IMR-90 (cell line): ENCODE results near the gene ALKBH3. TPM values are rescaled to one million over a fixed set of nuclear protein-coding genes. Genes with fewer than 3 reads are reported as not detected.

Experiments
- ATAC-seq: fragments of 200-7000 bp; cut with Tn5 transposase; 2 replicates; pipeline ENCODE4 v1.9.1; 2020; ENCODE audit warnings: low read depth, mild to moderate bottlenecking, moderate library complexity
- BruUV-seq: library from RNA; stranded (reverse); fragments of 400-500 nt; replicated peaks from 2 replicates; lab custom pipeline; 2021; lab: Mats Ljungman, UMichigan
- CTCF ChIA-PET: fragments of 300-600 bp; formaldehyde crosslinking; extraction: SDS; loops from one replicate; lab custom pipeline; 2021; ENCODE audit warnings: antibody characterized with exemption; lab: Yijun Ruan, JAX
- POLR2A ChIA-PET: fragments of 300-600 bp; sonication (Branson Sonifier 250); formaldehyde crosslinking; loops from one replicate; lab custom pipeline; 2022; ENCODE audit warnings: antibody characterized with exemption; ENCODE audit not compliant: unreplicated experiment; lab: Charles Lee
- DNase-seq: peaks from one replicate; pipeline ENCODE4 v3.0.0; 2013
- H2AFZ ChIP-seq: replicated peaks from 2 replicates; pipeline ENCODE3; 2013; ENCODE audit warnings: low read length, mild to moderate bottlenecking; ENCODE audit not compliant: poor library complexity
- H2AK5ac ChIP-seq: 2 replicates; pipeline ENCODE4 v1.6.1; 2013; ENCODE audit warnings: low read depth, low read length, inconsistent platforms
- H2AK9ac ChIP-seq: replicated peaks from 2 replicates; pipeline ENCODE3; 2013; ENCODE audit warnings: mild to moderate bottlenecking, low read depth, low read length, moderate library complexity; ENCODE audit not compliant: poor library complexity
- H2BK120ac ChIP-seq: 2 replicates; pipeline ENCODE4 v1.6.1; 2013; ENCODE audit warnings: low read depth, low read length, inconsistent platforms
- H2BK15ac ChIP-seq: 3 replicates; pipeline ENCODE4 v1.6.1; 2013; ENCODE audit warnings: low read depth, low read length, inconsistent platforms
- H2BK20ac ChIP-seq: 2 replicates; pipeline ENCODE4 v1.6.1; 2013; ENCODE audit warnings: low read depth, mild to moderate bottlenecking, inconsistent platforms, low read length, moderate library complexity
- H2BK5ac ChIP-seq: 2 replicates; pipeline ENCODE4 v1.6.1; 2013; ENCODE audit warnings: mild to moderate bottlenecking, low read depth, low read length, inconsistent platforms; ENCODE audit not compliant: poor library complexity, severe bottlenecking
- H3K14ac ChIP-seq: replicated peaks from 2 replicates; pipeline ENCODE4 v1.6.1; 2013; ENCODE audit warnings: low read depth, low read length, inconsistent platforms
- H3K18ac ChIP-seq: 2 replicates; pipeline ENCODE4 v1.6.1; 2013; ENCODE audit warnings: low read depth, low read length, control low read depth
- H3K23ac ChIP-seq: 2 replicates; pipeline ENCODE4 v1.6.1; 2013; ENCODE audit warnings: low read depth, low read length, inconsistent platforms
- H3K27ac ChIP-seq: 2 replicates; pipeline ENCODE4 v1.5.1; 2013; ENCODE audit warnings: mild to moderate bottlenecking, control low read depth, low read length; ENCODE audit not compliant: insufficient read depth
- H3K27me3 ChIP-seq: 2 replicates; pipeline ENCODE4 v1.6.1; 2013; ENCODE audit warnings: low read length; ENCODE audit not compliant: control insufficient read depth, insufficient read depth
- H3K36me3 ChIP-seq: 2 replicates; pipeline ENCODE4 v1.6.1; 2013; ENCODE audit warnings: low read length, mixed read lengths; ENCODE audit not compliant: control insufficient read depth, insufficient read depth
- H3K4ac ChIP-seq: 2 replicates; pipeline ENCODE4 v1.6.1; 2013; ENCODE audit warnings: low read depth, low read length, inconsistent platforms
- H3K4me1 ChIP-seq: 2 replicates; pipeline ENCODE4 v1.6.1; 2013; ENCODE audit warnings: low read length, mixed read lengths; ENCODE audit not compliant: control insufficient read depth, insufficient read depth
- H3K4me2 ChIP-seq: 2 replicates; pipeline ENCODE4 v1.6.1; 2013; ENCODE audit warnings: low read depth, mild to moderate bottlenecking, control low read depth, low read length, moderate library complexity
- H3K4me3 ChIP-seq: 2 replicates; pipeline ENCODE4 v1.5.1; 2013; ENCODE audit warnings: low read depth, mild to moderate bottlenecking, control low read depth, low read length, moderate library complexity; ENCODE audit not compliant: insufficient read depth
- H3K56ac ChIP-seq: 2 replicates; pipeline ENCODE4 v1.6.1; 2013; ENCODE audit warnings: low read length, inconsistent platforms; ENCODE audit not compliant: insufficient read depth; ENCODE audit errors: extremely low read depth
- H3K79me1 ChIP-seq, 2 experiments: 2 replicates each; pipeline ENCODE4 v1.6.1; 2013; ENCODE audit warnings: low read length in 2 of 2, inconsistent platforms in 1 of 2, low read depth in 1 of 2
- H3K9ac ChIP-seq: 2 replicates; pipeline ENCODE4 v1.6.1; 2013; ENCODE audit warnings: low read depth, low read length, control low read depth
- H3K9me1 ChIP-seq: 2 replicates; pipeline ENCODE4 v1.6.1; 2013; ENCODE audit warnings: low read length, inconsistent platforms; ENCODE audit not compliant: insufficient read depth
- H3K9me3 ChIP-seq: 2 replicates; pipeline ENCODE4 v1.6.1; 2013; ENCODE audit warnings: low read length; ENCODE audit not compliant: control insufficient read depth, insufficient read depth
- H4K20me1 ChIP-seq: 2 replicates; pipeline ENCODE4 v1.6.1; 2013; ENCODE audit warnings: low read length, inconsistent platforms; ENCODE audit not compliant: insufficient read depth
- H4K5ac ChIP-seq: 2 replicates; pipeline ENCODE4 v1.6.1; 2013; ENCODE audit warnings: mild to moderate bottlenecking, low read depth, low read length, control low read depth
- H4K8ac ChIP-seq, 2 experiments: 2 replicates each; pipeline ENCODE4 v1.6.1; 2013; ENCODE audit warnings: low read depth in 2 of 2, low read length in 2 of 2, control low read depth in 1 of 2, inconsistent platforms in 1 of 2
- H4K91ac ChIP-seq: 2 replicates; pipeline ENCODE4 v1.6.1; 2013; ENCODE audit warnings: low read depth, low read length, inconsistent platforms; ENCODE audit not compliant: insufficient read depth
- BHLHE40 ChIP-seq: fragments of 150-350 bp; IDR thresholded peaks from 2 replicates; pipeline ENCODE4 v1.6.1; 2016; ENCODE audit warnings: mild to moderate bottlenecking, low read depth, low read length
- CEBPB ChIP-seq: IDR thresholded peaks from 2 replicates; pipeline ENCODE4 v1.6.1; 2012; ENCODE audit warnings: low read depth, low read length, improper control_type of control experiment
- CHD1 ChIP-seq: IDR thresholded peaks from 2 replicates; pipeline ENCODE4 v1.6.1; 2012; ENCODE audit warnings: low read depth, low read length, improper control_type of control experiment
- CTCF ChIP-seq: conservative IDR thresholded peaks from 2 replicates; pipeline ENCODE4 v1.5.1; 2012; ENCODE audit warnings: mild to moderate bottlenecking, low read depth, low read length, improper control_type of control experiment
- FOS ChIP-seq: fragments of 150-350 bp; IDR thresholded peaks from 2 replicates; pipeline ENCODE4 v1.6.1; 2016; ENCODE audit warnings: low read depth, low read length
- MAFK ChIP-seq: IDR thresholded peaks from 2 replicates; pipeline ENCODE4 v1.6.1; 2012; ENCODE audit warnings: low read depth, low read length, improper control_type of control experiment
- MAZ ChIP-seq: IDR thresholded peaks from 2 replicates; pipeline ENCODE4 v1.6.1; 2012; ENCODE audit warnings: low read depth, mild to moderate bottlenecking, low read length, improper control_type of control experiment, moderate library complexity, borderline replicate concordance
- MXI1 ChIP-seq: IDR thresholded peaks from 2 replicates; pipeline ENCODE4 v1.6.1; 2012; ENCODE audit warnings: low read depth, mild to moderate bottlenecking, low read length, moderate library complexity, borderline replicate concordance
- NFE2L2 ChIP-seq: fragments of 150-350 bp; IDR thresholded peaks from 2 replicates; pipeline ENCODE4 v1.6.1; 2016; ENCODE audit warnings: low read depth, mild to moderate bottlenecking, low read length
- POLR2A ChIP-seq: IDR thresholded peaks from 2 replicates; pipeline ENCODE4 v1.6.1; 2012; ENCODE audit warnings: mild to moderate bottlenecking, low read depth, low read length
- RAD21 ChIP-seq: IDR thresholded peaks from 2 replicates; pipeline ENCODE4 v1.6.1; 2012; ENCODE audit warnings: low read length, improper control_type of control experiment
- RCOR1 ChIP-seq: IDR thresholded peaks from 2 replicates; pipeline ENCODE4 v1.6.1; 2012; ENCODE audit warnings: mild to moderate bottlenecking, low read length, improper control_type of control experiment; ENCODE audit not compliant: insufficient replicate concordance
- RFX5 ChIP-seq: IDR thresholded peaks from 2 replicates; pipeline ENCODE4 v1.8.0; 2012; ENCODE audit warnings: low read depth, mild to moderate bottlenecking, low read length, moderate library complexity
- SMC3 ChIP-seq: fragments of 150-350 bp; IDR thresholded peaks from 2 replicates; pipeline ENCODE4 v1.6.1; 2016; ENCODE audit warnings: low read depth, mild to moderate bottlenecking, antibody characterized with exemption, low read length, moderate library complexity
- USF2 ChIP-seq: fragments of 150-350 bp; IDR thresholded peaks from 2 replicates; pipeline ENCODE4 v1.6.1; 2017; ENCODE audit warnings: mild to moderate bottlenecking, antibody characterized with exemption, low read length, low read depth
- WGBS, 2 experiments: methylation state at CpG; one replicate each; pipeline versions ENCODE4 v1.1.5 to v1.1.7; 2013; ENCODE audit warnings: missing lambda C conversion rate in 2 of 2; ENCODE audit not compliant: insufficient read length in 1 of 2; ENCODE audit errors: extremely low coverage in 2 of 2; 5-methylcytosine and 5-hydroxymethylcytosine counted together
- dilution Hi-C: fragments of 300-500 bp; cut with HindIII; formaldehyde crosslinking; loops from one replicate; pipeline ENCODE4 v1.14.3; 2018; ENCODE audit warnings: low sequenced_read_pairs; ENCODE audit not compliant: unreplicated experiment
- in situ Hi-C: fragments of 300-500 bp; cut with MboI; formaldehyde crosslinking; loops from 3 replicates; pipeline ENCODE4 v1.14.3; 2019; ENCODE audit warnings: low sequenced_read_pairs, inconsistent platforms, mixed read lengths
- intact Hi-C: fragments of 100-400 bp; cut with micrococcal nuclease; formaldehyde crosslinking; loops from 2 replicates; pipeline ENCODE4 v1.10.0; 2022
- polyA plus RNA-seq, 3 experiments: library from polyadenylated mRNA; depleted of rRNA; stranded (reverse); fragments of >200 nt; gene quantifications; 2 replicates each; pipeline ENCODE4 v1.2.3, GENCODE V29; 2012; ENCODE audit warnings: low replicate concordance in 1 of 3
- total RNA-seq: library from RNA; depleted of rRNA; stranded (reverse); fragments of >200 nt; gene quantifications from 2 replicates; pipeline ENCODE4 v1.2.3, GENCODE V29; 2012

The ALKBH3 gene
- total and polyA plus RNA-seq, 2 of the 4 experiments (the other 2 are of a cell fraction), result 27.7 to 62.9 TPM

- in situ Hi-C loops (no loop called here), dilution Hi-C loops (no loop called here), intact Hi-C loops (no loop called here)
- no peak overlapping the region for H2AFZ ChIP-seq
- no peak overlapping the region for H4K91ac ChIP-seq
- H3K4me3 ChIP-seq, result no peak overlapping the region
- peaks cover 8% of the 10 kb centered on the region for H3K27me3 ChIP-seq
- H2BK15ac ChIP-seq, result no peak overlapping the region
- no peak overlapping the region for H2AK5ac ChIP-seq
- peaks cover 3% of the 10 kb centered on the region; the same call in 1 of the 2 replicates for H3K9me3 ChIP-seq
- no peak overlapping the region for H3K9ac ChIP-seq
- ChIA-PET POLR2A (no interaction called here), CTCF (no interaction called here)
- H3K79me1 ChIP-seq, result no peaks in the 10 kb centered on the region
- no peak overlapping the region for H4K5ac ChIP-seq
- no peak overlapping the region for H3K18ac ChIP-seq
- H3K36me3 ChIP-seq, result no peaks in the 10 kb centered on the region
- H3K56ac ChIP-seq, result no peak overlapping the region
- no peak overlapping the region for H3K14ac ChIP-seq
- no peaks in the 10 kb centered on the region for H3K9me1 ChIP-seq
- no peak overlapping the region for H3K23ac ChIP-seq
- no peaks in the 10 kb centered on the region for H4K20me1 ChIP-seq
- no peak overlapping the region for H2BK5ac ChIP-seq
- 0% methylated on average over 1 of the region's 13 CpGs; no CpG with 5 or more reads in 1 of the 2 experiments for WGBS, 2 experiments
- no peak overlapping the region for H3K27ac ChIP-seq
- ATAC-seq (peak; percentile 14; the same call in 1 of the 2 replicates), DNase-seq (no peak)
- H2BK120ac ChIP-seq, result no peak overlapping the region
- BruUV-seq, result no TSS peak
- peak overlapping the region; percentile 72; the same call in 1 of the 2 replicates for H3K4me2 ChIP-seq
- no peak overlapping the region for H2AK9ac ChIP-seq
- no peak for TF ChIP-seq CHD1
- TF ChIP-seq BHLHE40, result no peak
- TF ChIP-seq FOS, result no peak
- no peak for TF ChIP-seq NFE2L2
- TF ChIP-seq RFX5, result no peak
- TF ChIP-seq RAD21, result no peak
- TF ChIP-seq CTCF, result no peak
- TF ChIP-seq RCOR1, result no peak
- TF ChIP-seq SMC3, result no peak
- TF ChIP-seq MAFK, result no peak
- TF ChIP-seq MAZ, result no peak
- TF ChIP-seq MXI1, result no peak
- no peak for TF ChIP-seq USF2
- TF ChIP-seq CEBPB, result no peak
- no peak for TF ChIP-seq POLR2A
- no peak overlapping the region for H3K4ac ChIP-seq
- H2BK20ac ChIP-seq, result no peak overlapping the region
- no peaks in the 10 kb centered on the region for H3K4me1 ChIP-seq
- H4K8ac ChIP-seq, result no peak overlapping the region
Observed at GRCh38 chr11:43962383-43963278, 82.0 kb downstream of the ALKBH3 start.
